Endodermal cell (in vitro differentiated cells): ENCODE data around the gene OR6J1. TPM values are rescaled to one million over a fixed set of nuclear protein-coding genes. Genes with fewer than 3 reads are reported as not detected.

Source experiments
- DNase-seq: peaks from one replicate; pipeline ENCODE4 v3.0.0-alpha.2; 2017
- H3K27ac ChIP-seq: 2 replicates; pipeline ENCODE4 v1.5.1; 2013; ENCODE audit warnings: mild to moderate bottlenecking, low read depth, low read length, moderate library complexity
- H3K27me3 ChIP-seq: 2 replicates; pipeline ENCODE4 v1.6.1; 2013; ENCODE audit warnings: mild to moderate bottlenecking, low read length, moderate library complexity; ENCODE audit not compliant: insufficient read depth, control insufficient read depth, poor library complexity, severe bottlenecking
- H3K36me3 ChIP-seq: 2 replicates; pipeline ENCODE4 v1.7.0; 2013; ENCODE audit warnings: mild to moderate bottlenecking, low read length, moderate library complexity; ENCODE audit not compliant: control insufficient read depth, insufficient read depth
- H3K4me1 ChIP-seq: one replicate; pipeline ENCODE4 v1.7.0; 2013; ENCODE audit warnings: low read length; ENCODE audit not compliant: control insufficient read depth, insufficient read depth
- H3K4me3 ChIP-seq: 2 replicates; pipeline ENCODE4 v1.5.1; 2013; ENCODE audit warnings: mild to moderate bottlenecking, low read length, moderate library complexity
- H3K9ac ChIP-seq: 2 replicates; pipeline ENCODE4 v1.6.1; 2013; ENCODE audit warnings: mild to moderate bottlenecking, low read length, moderate library complexity; ENCODE audit not compliant: poor library complexity, severe bottlenecking; ENCODE audit errors: extremely low read depth
- H3K9me3 ChIP-seq: 2 replicates; pipeline ENCODE4 v1.6.1; 2013; ENCODE audit warnings: mild to moderate bottlenecking, low read length, moderate library complexity; ENCODE audit not compliant: control insufficient read depth
- H3K27ac Mint-ChIP-seq: 2 replicates; pipeline ENCODE4 v1.8.0; 2020; ENCODE audit warnings: mixed read lengths
- H3K27me3 Mint-ChIP-seq: 2 replicates; pipeline ENCODE4 v1.8.0; 2021; ENCODE audit warnings: mild to moderate bottlenecking, mixed read lengths; ENCODE audit not compliant: insufficient read depth
- H3K36me3 Mint-ChIP-seq: 2 replicates; pipeline ENCODE4 v1.8.0; 2020; ENCODE audit warnings: low read depth, mixed read lengths
- H3K4me1 Mint-ChIP-seq: 2 replicates; pipeline ENCODE4 v1.8.0; 2020; ENCODE audit warnings: mixed read lengths
- H3K4me3 Mint-ChIP-seq: 2 replicates; pipeline ENCODE4 v1.8.0; 2020; ENCODE audit warnings: mild to moderate bottlenecking, moderate library complexity, mixed read lengths
- H3K9me3 Mint-ChIP-seq: 2 replicates; pipeline ENCODE4 v1.8.0; 2020; ENCODE audit warnings: mild to moderate bottlenecking, mixed read lengths
- CTCF ChIP-seq: fragments of 200-600 bp; sonication (generic); conservative IDR thresholded peaks from 2 replicates; pipeline ENCODE4 v1.5.0; 2021; ENCODE audit warnings: antibody characterized with exemption, mild to moderate bottlenecking
- WGBS, 2 experiments: methylation state at CpG; one replicate each; pipeline versions ENCODE4 v1.1.5 to v1.1.7; 2013; ENCODE audit warnings: missing lambda C conversion rate in 2 of 2, mixed read lengths in 1 of 2; ENCODE audit not compliant: insufficient coverage in 1 of 2, insufficient read length in 1 of 2; 5-methylcytosine and 5-hydroxymethylcytosine counted together
- total RNA-seq, 2 donors: library from RNA; stranded (reverse); fragmentation: NEBNext Ultra II Directional in 1 of 2; extraction: Animal tissue kit (Norgen Biotek cat#: 25700) in 1 of 2; gene quantifications; 2 replicates in 1 of 2; 3 replicates in 1 of 2; pipeline ENCODE4 v1.2.1, GENCODE V29; 2021

Gene OR6J1
- total RNA-seq, 2 donors from 2014 or later: not detected

DNA sequence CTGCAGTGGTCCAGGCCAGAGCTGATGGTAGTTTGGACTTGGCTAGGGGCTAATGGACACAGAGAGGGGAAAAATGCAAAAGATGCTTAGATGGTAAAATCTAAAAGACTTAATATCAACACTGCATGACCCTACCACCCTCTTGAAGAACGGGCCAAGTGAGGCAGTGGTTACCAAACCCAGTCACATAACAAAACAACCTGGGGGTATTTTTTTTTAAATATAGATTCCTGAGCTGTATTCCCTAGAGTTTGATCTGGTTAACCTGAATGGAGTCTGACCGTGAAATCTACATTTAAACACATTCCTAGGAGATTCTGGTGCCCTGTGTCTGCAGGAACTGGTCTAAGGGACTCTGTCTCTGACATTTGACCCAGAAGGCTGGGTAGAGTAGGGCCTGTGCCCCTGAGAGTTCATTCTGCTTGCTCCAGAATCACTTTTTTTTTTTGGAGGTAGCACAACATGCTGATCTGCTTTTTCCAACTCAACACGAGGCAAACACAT lies 30.4 kb downstream of the OR6J1 start:
- H3K4me3 ChIP-seq: no peak overlapping the region
- Mint-ChIP-seq H3K27ac (peak overlapping the region; percentile 62), H3K9me3 (peaks cover 7% of the 10 kb centered on the region), H3K4me3 (no peak overlapping the region), H3K27me3 (peaks cover 7% of the 10 kb centered on the region), H3K4me1 (peaks cover 26% of the 10 kb centered on the region), H3K36me3 (peaks cover 30% of the 10 kb centered on the region)
- 80 to 81% methylated on average over 2 to 3 of the region's 3 CpGs for whole genome bisulfite sequencing, 2 experiments
- no peak for TF ChIP-seq CTCF
- no peak for DNase-seq
- no peaks in the 10 kb centered on the region for H3K4me1 ChIP-seq
- H3K9me3 ChIP-seq: no peaks in the 10 kb centered on the region
- no peaks in the 10 kb centered on the region for H3K27me3 ChIP-seq
- H3K36me3 ChIP-seq: peaks cover 36% of the 10 kb centered on the region
- H3K9ac ChIP-seq: no peak overlapping the region
- H3K27ac ChIP-seq: peak overlapping the region; percentile 39

GRCh38 chr14:22613106-22613695 lies 31.0 kb downstream of the OR6J1 start:
- Histone ChIP-seq H3K9me3 (no peaks in the 10 kb centered on the region), H3K4me3 (no peak overlapping the region), H3K9ac (no peak overlapping the region), H3K4me1 (no peaks in the 10 kb centered on the region), H3K27me3 (no peaks in the 10 kb centered on the region), H3K27ac (no peak overlapping the region), H3K36me3 (peaks cover 40% of the 10 kb centered on the region)
- Mint-ChIP-seq H3K4me3 (no peak overlapping the region), H3K27me3 (peaks cover 7% of the 10 kb centered on the region), H3K27ac (peak overlapping the region; percentile 56), H3K4me1 (peaks cover 26% of the 10 kb centered on the region), H3K9me3 (peaks cover 7% of the 10 kb centered on the region), H3K36me3 (peaks cover 34% of the 10 kb centered on the region)
- peak; percentile 67 for TF ChIP-seq CTCF
- 86 to 100% methylated on average over 1 to 2 of the region's 2 CpGs for WGBS, 2 experiments
- no peak for DNase-seq

GRCh38 chr14:22610931-22611330 lies 33.2 kb downstream of the OR6J1 start:
- H3K36me3 Mint-ChIP-seq: peaks cover 51% of the 10 kb centered on the region
- Histone ChIP-seq H3K27ac (no peak overlapping the region), H3K36me3 (peaks cover 54% of the 10 kb centered on the region), H3K4me1 (peaks cover 12% of the 10 kb centered on the region), H3K27me3 (no peaks in the 10 kb centered on the region), H3K9ac (no peak overlapping the region), H3K9me3 (no peaks in the 10 kb centered on the region), H3K4me3 (no peak overlapping the region)
- TF ChIP-seq CTCF: no peak
- WGBS, 2 experiments: 93 to 100% methylated on average over 1 to 2 of the region's 2 CpGs
- H3K27me3 Mint-ChIP-seq: no peaks in the 10 kb centered on the region
- DNase-seq: no peak
- H3K27ac Mint-ChIP-seq: no peak overlapping the region
- H3K4me3 Mint-ChIP-seq: no peak overlapping the region
- H3K9me3 Mint-ChIP-seq: peaks cover 2% of the 10 kb centered on the region
- peaks cover 44% of the 10 kb centered on the region for H3K4me1 Mint-ChIP-seq
